Measurements from ENCODE around the gene GRB10. TPM values are rescaled to one million over a fixed set of nuclear protein-coding genes. Genes with fewer than 3 reads are reported as not detected.

Gene GRB10
- total and polyA plus RNA-seq, 9 donors = 10.0 to 93.3 (median 27.8) TPM

- Histone ChIP-seq H3K27me3 (no peaks in the 10 kb centered on the region), H3K36me3 (no peaks in the 10 kb centered on the region), H3K4me3 (no peak overlapping the region), H3K27ac (no peak overlapping the region), H3K4me1 (ENCODE audit: insufficient read depth) (no peaks in the 10 kb centered on the region), H3K9me3 (no peaks in the 10 kb centered on the region)
- DNase-seq = no peak
- TF ChIP-seq CTCF (IDR thresholded peaks at IDR 0.05) (no peak), EP300 (IDR thresholded peaks at IDR 0.05) (no peak), POLR2A (IDR thresholded peaks at IDR 0.05) (no peak)
- 85 to 86% (median 85%) methylated on average over 1 of the region's 1 CpG for WGBS, 3 donors
- intact Hi-C loops (cut with DNase I) = no loop called here
Observed at GRCh38 chr7:50801907-50802306, 19.2 kb upstream of the GRB10 start.

- TF ChIP-seq POLR2A (IDR thresholded peaks at IDR 0.05) = no peak
- TF ChIP-seq EP300 (IDR thresholded peaks at IDR 0.05) = no peak
- TF ChIP-seq CTCF (IDR thresholded peaks at IDR 0.05) = no peak
- 81 to 83% (median 82%) methylated on average over 8 of the region's 8 CpGs for whole genome bisulfite sequencing, 3 donors
- Histone ChIP-seq H3K4me1 (ENCODE audit: insufficient read depth) (no peaks in the 10 kb centered on the region), H3K4me3 (no peak overlapping the region), H3K27ac (no peak overlapping the region), H3K36me3 (no peaks in the 10 kb centered on the region), H3K27me3 (no peaks in the 10 kb centered on the region), H3K9me3 (no peaks in the 10 kb centered on the region)
- no peak for DNase-seq
- intact Hi-C loops (cut with DNase I) = no loop called here
Observed at GRCh38 chr7:50799873-50800272, 17.2 kb upstream of the GRB10 start.

GRCh38 chr7:50798126-50798525, 15.4 kb upstream of the GRB10 start:
- no peaks in the 10 kb centered on the region for H3K27me3 ChIP-seq
- H3K9me3 ChIP-seq = no peaks in the 10 kb centered on the region
- 87 to 92% (median 88%) methylated on average over 2 of the region's 2 CpGs for WGBS, 3 donors
- DNase-seq = no peak
- H3K27ac ChIP-seq = no peak overlapping the region
- intact Hi-C loops (cut with DNase I) = no loop called here
- no peak for TF ChIP-seq POLR2A (IDR thresholded peaks at IDR 0.05)
- no peak for TF ChIP-seq EP300 (IDR thresholded peaks at IDR 0.05)
- TF ChIP-seq CTCF (IDR thresholded peaks at IDR 0.05) = no peak
- no peaks in the 10 kb centered on the region for H3K36me3 ChIP-seq
- no peaks in the 10 kb centered on the region for H3K4me1 ChIP-seq (ENCODE audit: insufficient read depth)
- H3K4me3 ChIP-seq = no peak overlapping the region

- peaks cover 5% of the 10 kb centered on the region for H3K4me1 ChIP-seq (ENCODE audit: insufficient read depth)
- 93 to 98% (median 98%) methylated on average over 5 of the region's 5 CpGs for WGBS, 3 donors
- H3K9me3 ChIP-seq = no peaks in the 10 kb centered on the region
- DNase-seq = no peak
- intact Hi-C loops (cut with DNase I) = no loop called here
- no peak overlapping the region for H3K27ac ChIP-seq
- no peaks in the 10 kb centered on the region for H3K36me3 ChIP-seq
- no peaks in the 10 kb centered on the region for H3K27me3 ChIP-seq
- TF ChIP-seq POLR2A (IDR thresholded peaks at IDR 0.05) = no peak
- TF ChIP-seq CTCF (IDR thresholded peaks at IDR 0.05) = no peak
- TF ChIP-seq EP300 (IDR thresholded peaks at IDR 0.05) = no peak
- no peak overlapping the region for H3K4me3 ChIP-seq
Observed at GRCh38 chr7:50795831-50796230, 13.1 kb upstream of the GRB10 start.

GRCh38 chr7:50795253-50795652, 12.6 kb upstream of the GRB10 start:
- no peak overlapping the region for H3K27ac ChIP-seq

More at GRCh38 chr7:50795253-50795652, 12.6 kb upstream of the GRB10 start:
- H3K27me3 ChIP-seq = no peaks in the 10 kb centered on the region
- H3K4me3 ChIP-seq = no peak overlapping the region
- intact Hi-C loops (cut with DNase I) = no loop called here
- WGBS, 3 donors = 77 to 87% (median 79%) methylated on average over 2 of the region's 2 CpGs
- no peak for DNase-seq
- no peak for TF ChIP-seq EP300 (IDR thresholded peaks at IDR 0.05)
- TF ChIP-seq POLR2A (IDR thresholded peaks at IDR 0.05) = no peak
- TF ChIP-seq CTCF (IDR thresholded peaks at IDR 0.05) = no peak
- H3K4me1 ChIP-seq (ENCODE audit: insufficient read depth) = peaks cover 6% of the 10 kb centered on the region
- H3K9me3 ChIP-seq = no peaks in the 10 kb centered on the region
- no peaks in the 10 kb centered on the region for H3K36me3 ChIP-seq

Measured in ovary (tissue), 9 donors.